Left hindlimb (tissue), 1 donor: Measurements from ENCODE around the gene LMBRD1.
"Not testable (repeated sequence)": the region's sequence is repeated elsewhere in the genome, so short reads cannot be mapped to it uniquely, and the experiment has no call there.

Experiments
- DNase-seq: peaks from one replicate; pipeline ENCODE4 v3.0.0-alpha.2; 2018

Gene LMBRD1

GRCh38 chr6:69732640-69733039 lies 64.2 kb downstream of the LMBRD1 start:
- no peak for DNase-seq

GRCh38 chr6:69732045-69732444 lies 64.8 kb downstream of the LMBRD1 start:
- no peak for DNase-seq

- DNase-seq = no peak
These were observed 66.8 kb downstream of the LMBRD1 start for GRCh38 chr6:69729870-69730449.

DNA sequence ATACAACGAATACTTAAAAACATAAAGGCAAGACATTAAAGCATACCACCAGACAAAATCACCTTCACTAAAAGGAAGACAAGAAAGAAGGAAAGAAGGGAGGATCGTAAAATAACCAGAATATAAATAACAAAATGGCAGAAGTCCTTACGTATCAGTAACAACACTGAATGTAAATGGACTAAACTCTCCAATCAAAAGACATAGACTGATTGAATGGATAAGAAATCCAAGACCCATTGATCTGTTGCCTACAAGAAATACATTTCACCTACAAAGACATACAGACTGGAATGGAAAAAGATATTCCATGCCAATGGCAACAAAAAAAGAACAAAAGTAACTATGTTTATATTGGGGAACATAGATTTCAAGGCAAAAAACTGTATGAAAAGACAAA lies 74.1 kb downstream of the LMBRD1 start:
- no peak for DNase-seq

- no peak for DNase-seq
These were observed 77.1 kb downstream of the LMBRD1 start for GRCh38 chr6:69719602-69720193.

GRCh38 chr6:69706724-69707123 lies 90.1 kb downstream of the LMBRD1 start:
- DNase-seq = no peak

DNA sequence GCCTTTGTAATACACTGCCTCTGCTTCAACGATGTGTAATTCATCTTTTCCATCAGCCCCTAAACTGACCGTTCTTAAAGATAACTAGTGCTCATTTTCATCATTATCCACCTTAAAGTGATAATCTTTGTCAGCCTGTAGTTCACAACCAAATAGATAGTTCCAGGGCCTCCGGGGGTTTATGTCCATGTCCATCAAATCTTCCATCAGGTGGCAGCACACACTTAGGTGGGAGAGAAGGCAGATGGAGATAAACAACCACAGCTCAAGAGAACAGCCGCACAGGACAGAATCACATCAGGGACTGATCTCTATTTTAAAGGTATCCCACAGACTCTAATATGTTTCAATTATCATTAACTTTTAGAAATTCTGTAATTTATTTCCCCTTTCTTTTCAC lies 90.9 kb downstream of the LMBRD1 start:
- DNase-seq = no peak

GRCh38 chr6:69704916-69705315 lies 91.9 kb downstream of the LMBRD1 start:
- DNase-seq = no peak

GRCh38 chr6:69699655-69700054 lies 97.2 kb downstream of the LMBRD1 start:
- no peak for DNase-seq

- DNase-seq = no peak
These were observed 100.5 kb downstream of the LMBRD1 start for GRCh38 chr6:69696273-69696672.

DNA sequence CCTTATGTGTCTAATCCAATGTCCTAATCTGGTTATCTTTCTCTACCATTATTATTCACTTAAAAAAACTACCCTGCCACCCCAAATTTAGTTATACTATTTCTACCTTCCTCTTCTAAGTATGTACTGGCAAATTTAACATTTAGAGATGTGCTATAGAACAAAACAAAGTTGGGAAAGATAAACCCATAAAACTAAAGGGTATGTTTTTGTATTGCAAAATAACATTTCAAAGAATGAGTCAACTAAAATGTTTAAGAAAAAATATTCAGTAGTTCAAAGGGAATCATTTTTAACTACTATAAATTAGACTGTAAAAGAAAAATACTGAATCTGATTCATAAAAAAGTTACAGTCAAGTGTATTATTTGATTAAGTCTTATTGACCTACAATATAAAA lies 103.0 kb downstream of the LMBRD1 start:
- DNase-seq = no peak

- no peak for DNase-seq
These were observed 105.8 kb downstream of the LMBRD1 start for GRCh38 chr6:69690986-69691385.

DNA sequence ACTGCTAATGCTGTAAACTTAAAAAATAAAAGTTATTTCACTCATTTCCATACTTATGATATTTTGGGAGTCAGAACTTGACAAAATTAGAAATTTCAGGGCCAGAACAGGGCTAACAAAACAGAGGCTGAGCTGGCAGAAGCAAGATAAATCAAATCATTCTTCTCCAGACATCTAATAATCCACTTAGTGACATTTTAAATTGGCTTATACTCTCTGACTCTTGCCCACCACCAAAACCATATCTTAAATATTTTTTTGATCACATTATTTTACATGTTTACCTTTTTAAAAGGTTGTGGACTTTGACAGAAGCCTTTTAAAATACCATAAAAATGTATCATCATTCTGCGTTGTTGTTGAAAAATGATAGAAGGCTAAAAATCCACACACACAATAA lies 116.5 kb downstream of the LMBRD1 start:
- no peak for DNase-seq

DNA sequence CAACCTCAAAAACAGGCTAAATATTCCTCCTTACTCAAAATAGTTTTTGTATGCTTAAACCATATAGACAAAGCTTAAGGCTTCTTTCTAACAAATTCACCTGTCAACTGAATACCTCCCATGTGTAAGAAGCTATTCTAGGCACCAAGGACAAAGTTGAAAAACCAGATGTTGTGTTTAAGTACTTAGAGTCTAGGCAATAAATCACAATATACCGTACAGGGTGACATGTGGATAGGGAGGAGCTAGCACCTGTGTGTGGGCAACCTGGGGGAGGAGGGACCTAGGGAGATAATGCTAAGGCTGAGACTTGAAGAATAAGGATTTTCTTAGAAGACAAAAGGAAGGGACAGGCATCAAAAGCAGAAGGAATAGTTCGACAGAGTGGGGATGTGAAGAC lies 123.5 kb downstream of the LMBRD1 start:
- no peak for DNase-seq

DNA sequence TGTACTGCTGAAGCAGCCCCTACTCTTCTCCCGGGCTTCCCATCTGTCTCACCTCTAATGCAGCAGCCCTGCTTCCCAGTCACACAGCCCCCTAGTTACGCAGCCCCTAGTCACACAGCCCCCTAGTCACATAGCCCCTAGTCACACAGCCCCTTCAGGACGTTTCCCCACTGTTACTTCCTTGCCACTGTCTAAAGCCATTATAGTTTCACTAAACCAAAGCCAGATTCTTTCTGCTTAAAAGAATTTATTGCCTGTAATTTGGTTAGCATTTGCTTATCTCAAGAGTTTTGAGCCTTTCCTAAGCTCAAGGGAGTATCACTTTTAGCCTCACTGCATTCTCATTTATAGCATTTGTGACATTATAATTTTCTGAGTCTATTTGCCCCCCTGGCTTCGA lies 127.9 kb downstream of the LMBRD1 start:
- DNase-seq = no peak

GRCh38 chr6:69666779-69667178 lies 130.0 kb downstream of the LMBRD1 start:
- DNase-seq = not testable (repeated sequence)

DNA sequence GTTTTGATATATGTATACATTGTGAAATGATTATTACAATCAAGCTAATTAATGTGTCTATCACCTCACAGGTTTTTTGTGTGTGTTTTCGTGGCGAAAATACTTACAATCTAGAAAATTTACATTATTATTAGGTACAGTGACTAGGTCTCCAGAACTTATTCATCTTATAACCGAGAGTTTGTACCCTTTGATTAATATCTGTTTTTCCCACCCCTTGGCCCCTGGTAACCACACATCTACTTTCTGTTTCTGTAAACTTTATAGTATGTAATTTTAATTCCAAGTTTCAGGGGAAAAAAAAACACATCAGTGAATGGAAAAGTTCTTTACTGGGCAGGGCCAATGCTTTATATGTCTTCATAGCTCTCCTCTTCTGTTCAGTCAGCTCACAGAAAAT lies 131.4 kb downstream of the LMBRD1 start:
- DNase-seq = no peak

- no peak for DNase-seq
These were observed 132.3 kb downstream of the LMBRD1 start for GRCh38 chr6:69664551-69664950.

- DNase-seq = no peak
These were observed 133.6 kb downstream of the LMBRD1 start for GRCh38 chr6:69663215-69663614.

DNA sequence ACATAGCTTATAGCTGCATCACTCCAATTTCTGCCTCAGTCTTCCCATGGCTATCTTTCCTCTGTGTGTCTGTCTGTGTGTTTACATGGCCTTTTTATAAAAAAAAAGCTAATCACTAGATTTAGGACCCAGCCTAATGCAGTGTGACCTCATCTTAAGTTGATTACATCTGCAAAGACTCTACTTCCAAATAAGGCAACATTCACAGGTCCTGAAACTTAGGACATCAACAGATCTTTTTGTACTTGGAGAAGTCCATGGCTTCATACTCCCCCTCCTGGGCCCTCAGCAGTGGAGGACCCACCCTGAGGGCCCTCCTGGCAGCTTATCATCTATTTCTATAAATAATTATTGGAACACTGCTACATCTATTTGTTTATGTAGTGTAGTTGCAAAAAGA lies 146.1 kb downstream of the LMBRD1 start:
- DNase-seq = no peak

DNA sequence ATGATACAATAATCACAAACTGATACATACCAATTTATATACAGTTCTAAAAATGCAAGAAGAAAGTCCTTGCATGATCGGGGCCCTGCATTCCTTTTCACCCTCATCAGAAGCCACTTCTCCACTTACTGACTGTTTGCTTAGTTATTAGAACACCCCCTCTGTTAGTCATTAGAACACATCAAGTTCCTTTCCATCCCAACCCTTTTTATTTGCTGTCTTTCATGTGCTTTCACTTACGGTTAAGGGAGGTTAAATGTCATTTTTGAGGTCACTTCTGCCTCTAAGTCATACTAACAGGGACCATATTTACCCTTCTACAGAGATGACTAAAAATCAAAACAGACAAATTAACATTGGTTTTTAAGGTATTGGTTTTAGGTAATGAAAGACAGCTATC lies 149.1 kb downstream of the LMBRD1 start:
- no peak for DNase-seq

GRCh38 chr6:69643688-69644087 lies 153.1 kb downstream of the LMBRD1 start:
- no peak for DNase-seq

DNA sequence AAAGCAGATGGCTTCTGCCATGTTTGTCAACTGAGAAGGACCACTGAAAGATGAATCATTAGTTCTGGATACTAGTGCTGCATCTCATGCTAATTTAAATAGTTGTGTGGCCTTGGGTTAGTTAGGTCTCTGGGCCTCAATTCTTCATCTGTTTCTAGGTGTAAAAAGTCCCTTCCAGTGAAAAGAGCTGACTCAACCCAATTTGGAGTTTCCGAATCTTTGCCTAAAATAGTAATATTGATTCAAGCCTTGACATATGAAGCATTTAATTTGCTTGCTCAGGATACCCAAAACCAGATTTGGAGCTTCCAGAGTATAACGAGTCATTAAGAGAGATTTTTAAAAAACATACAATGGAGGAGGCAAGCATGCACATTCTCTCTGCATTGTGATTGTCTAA lies 163.9 kb downstream of the LMBRD1 start:
- no peak for DNase-seq

DNA sequence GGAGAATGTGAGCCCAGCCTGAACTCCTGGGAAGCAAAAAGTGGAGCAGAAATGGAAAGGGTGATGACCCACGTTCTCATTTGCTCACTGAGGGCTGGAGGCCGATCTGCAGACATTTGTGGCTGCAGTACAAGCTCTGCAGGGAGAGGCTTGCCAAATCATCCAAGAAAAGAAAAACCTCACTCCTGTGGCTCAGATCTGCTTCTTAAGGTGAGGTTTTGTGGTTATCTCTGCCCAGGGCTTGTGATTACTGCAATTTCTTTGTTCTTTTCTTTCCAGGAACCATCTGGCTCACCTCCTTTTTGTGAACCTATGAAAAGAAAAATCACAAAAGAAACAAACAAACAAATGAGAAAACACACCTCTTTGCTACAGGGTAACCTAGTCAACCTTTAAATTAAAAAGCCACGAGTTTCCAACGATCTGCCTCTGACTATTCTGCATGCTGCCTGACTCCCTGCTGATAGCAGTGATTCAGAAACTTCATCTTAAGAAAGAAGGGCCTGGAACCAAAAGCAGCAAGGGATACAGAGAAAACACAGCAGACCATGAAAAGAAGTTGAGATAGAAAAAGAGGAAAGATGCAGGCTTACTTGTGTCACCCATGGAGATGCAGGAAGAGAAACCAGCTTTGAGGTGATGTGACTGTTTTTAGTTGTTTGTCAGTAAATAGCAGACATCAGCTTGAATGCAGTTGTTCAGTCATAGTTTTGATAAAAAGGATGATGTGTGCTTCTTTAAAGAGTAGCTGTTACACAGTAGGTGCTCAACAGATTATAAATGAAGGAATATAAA lies 165.1 kb downstream of the LMBRD1 start:
- no peak for DNase-seq

DNA sequence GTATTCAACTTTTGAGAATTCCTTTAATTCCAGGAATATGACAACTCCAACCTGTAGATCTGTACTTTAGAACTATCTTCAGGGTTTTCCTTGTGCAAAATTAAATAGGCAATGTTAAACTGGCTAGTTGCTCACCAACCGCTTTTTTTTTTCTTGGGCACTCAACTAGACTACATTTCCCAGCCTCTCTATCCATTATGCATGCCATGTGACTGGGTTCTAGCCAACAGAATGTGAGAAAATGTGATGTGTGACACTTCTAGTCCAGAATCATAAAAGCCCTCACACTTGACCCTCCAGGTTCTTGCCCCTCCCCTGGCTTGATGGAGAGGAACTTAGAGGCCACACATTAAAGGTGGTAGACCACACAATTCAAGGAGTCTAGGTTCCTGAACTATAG lies 166.0 kb downstream of the LMBRD1 start:
- DNase-seq = no peak
